ES-I3 (cell line): ENCODE results near the gene SLITRK3.
"Not testable (repeated sequence)": the region's sequence is repeated elsewhere in the genome, so short reads cannot be mapped to it uniquely, and the experiment has no call there.

Experiments used
- H3K36me3 ChIP-seq: 2 replicates; pipeline ENCODE4 v1.6.1; 2013; ENCODE audit warnings: mild to moderate bottlenecking, low read length, control low read depth, moderate library complexity; ENCODE audit not compliant: insufficient read depth
- H3K4me1 ChIP-seq: 2 replicates; pipeline ENCODE4 v1.6.1; 2013; ENCODE audit warnings: mild to moderate bottlenecking, control low read depth, low read length; ENCODE audit not compliant: insufficient read depth
- H3K9ac ChIP-seq: 2 replicates; pipeline ENCODE4 v1.6.1; 2013; ENCODE audit warnings: low read depth, mild to moderate bottlenecking, low read length, moderate library complexity
- H3K9me3 ChIP-seq: 2 replicates; pipeline ENCODE4 v1.6.1; 2013; ENCODE audit warnings: mild to moderate bottlenecking, low read length, moderate library complexity; ENCODE audit not compliant: control insufficient read depth, insufficient read depth

Gene SLITRK3

GRCh38 chr3:165159760-165160421 lies 36.3 kb downstream of the SLITRK3 start:
- Histone ChIP-seq H3K36me3 (no peaks in the 10 kb centered on the region), H3K9ac (no peak overlapping the region), H3K4me1 (no peaks in the 10 kb centered on the region), H3K9me3 (no peaks in the 10 kb centered on the region)

- Histone ChIP-seq H3K36me3 (no peaks in the 10 kb centered on the region), H3K9ac (no peak overlapping the region), H3K4me1 (no peaks in the 10 kb centered on the region), H3K9me3 (no peaks in the 10 kb centered on the region)
Measured at GRCh38 chr3:165158011-165158410, 38.2 kb downstream of the SLITRK3 start.

GRCh38 chr3:165156757-165157420 lies 39.3 kb downstream of the SLITRK3 start:
- H3K36me3 ChIP-seq: no peaks in the 10 kb centered on the region
- no peak overlapping the region for H3K9ac ChIP-seq
- H3K9me3 ChIP-seq: no peaks in the 10 kb centered on the region
- H3K4me1 ChIP-seq: no peaks in the 10 kb centered on the region

- no peak overlapping the region for H3K9ac ChIP-seq
- H3K4me1 ChIP-seq: no peaks in the 10 kb centered on the region
- no peaks in the 10 kb centered on the region for H3K36me3 ChIP-seq
- no peaks in the 10 kb centered on the region for H3K9me3 ChIP-seq
Measured at GRCh38 chr3:165148876-165149441, 47.2 kb downstream of the SLITRK3 start.

- no peaks in the 10 kb centered on the region for H3K36me3 ChIP-seq
- H3K4me1 ChIP-seq: no peaks in the 10 kb centered on the region
- H3K9ac ChIP-seq: no peak overlapping the region
- no peaks in the 10 kb centered on the region for H3K9me3 ChIP-seq
Measured at GRCh38 chr3:165144271-165144670, 51.9 kb downstream of the SLITRK3 start.

- not testable (repeated sequence) for H3K36me3 ChIP-seq, H3K9ac ChIP-seq, H3K4me1 ChIP-seq, H3K9me3 ChIP-seq
Measured at GRCh38 chr3:165139918-165140317, 56.3 kb downstream of the SLITRK3 start.
